A673 (cell line): ENCODE results near the gene C5orf15. TPM values are rescaled to one million over a fixed set of nuclear protein-coding genes. Genes with fewer than 3 reads are reported as not detected.

Experiments
- BruUV-seq: library from RNA; stranded (reverse); fragments of 400-500 nt; replicated peaks from 2 replicates; lab custom pipeline; 2021; lab: Mats Ljungman, UMichigan
- CTCF ChIA-PET: fragments of 300-600 bp; sonication (Branson Sonifier 250); formaldehyde crosslinking; loops from one replicate; lab custom pipeline; 2022; ENCODE audit warnings: antibody characterized with exemption; lab: Charles Lee
- POLR2A ChIA-PET: fragments of 300-600 bp; sonication (Branson Sonifier 250); formaldehyde crosslinking; loops from one replicate; lab custom pipeline; 2022; ENCODE audit warnings: antibody characterized with exemption; ENCODE audit not compliant: low non-redundant PET; lab: Charles Lee
- DNase-seq: peaks from one replicate; pipeline ENCODE4 v3.0.0-alpha.2; 2015; ENCODE audit warnings: low spot score
- H3K27ac ChIP-seq: fragments of 200-600 bp; sonication (generic); 2 replicates; pipeline ENCODE4 v1.5.1; 2016; ENCODE audit warnings: mixed run types, low read depth, mild to moderate bottlenecking, mixed read lengths, antibody characterized with exemption, low read length; ENCODE audit not compliant: poor library complexity, severe bottlenecking
- H3K27me3 ChIP-seq: fragments of 200-600 bp; sonication (generic); replicated peaks from 2 replicates; pipeline ENCODE4 v1.6.1; 2017; ENCODE audit warnings: mixed run types, low read depth, mild to moderate bottlenecking, mixed read lengths, antibody characterized with exemption, low read length; ENCODE audit not compliant: insufficient read depth, poor library complexity
- H3K36me3 ChIP-seq: fragments of 200-600 bp; sonication (generic); 2 replicates; pipeline ENCODE4 v1.6.1; 2016; ENCODE audit warnings: mixed run types, mild to moderate bottlenecking, mixed read lengths, antibody characterized with exemption, low read length; ENCODE audit not compliant: insufficient read depth, poor library complexity, severe bottlenecking
- H3K4me1 ChIP-seq: fragments of 200-600 bp; sonication (generic); 2 replicates; pipeline ENCODE4 v1.6.1; 2017; ENCODE audit warnings: mixed run types, mild to moderate bottlenecking, mixed read lengths, antibody characterized with exemption, low read length; ENCODE audit not compliant: insufficient read depth, poor library complexity, severe bottlenecking
- H3K4me3 ChIP-seq: fragments of 200-600 bp; sonication (generic); 2 replicates; pipeline ENCODE4 v1.5.1; 2016; ENCODE audit warnings: low read depth, mixed run types, mild to moderate bottlenecking, mixed read lengths, low read length; ENCODE audit not compliant: poor library complexity, severe bottlenecking
- H3K9me3 ChIP-seq: fragments of 200-600 bp; sonication (generic); 2 replicates; pipeline ENCODE4 v1.6.1; 2016; ENCODE audit warnings: mixed run types, low read depth, mild to moderate bottlenecking, mixed read lengths, antibody characterized with exemption, low read length; ENCODE audit not compliant: poor library complexity, severe bottlenecking
- CTCF ChIP-seq: fragments of 300-800, 200-600 bp; sonication (generic); conservative IDR thresholded peaks from 2 replicates; pipeline ENCODE4 v1.5.1; 2017; ENCODE audit warnings: low read depth, mild to moderate bottlenecking, antibody characterized with exemption, low read length, moderate library complexity, mixed read lengths
- EZH2 ChIP-seq: fragments of 200-600 bp; sonication (generic); IDR thresholded peaks from 2 replicates; pipeline ENCODE4 v1.6.1; 2017; ENCODE audit warnings: borderline replicate concordance, low read depth, mild to moderate bottlenecking, mixed read lengths, antibody characterized with exemption, low read length; ENCODE audit not compliant: poor library complexity, severe bottlenecking
- intact Hi-C: fragments of 100-400 bp; cut with micrococcal nuclease; formaldehyde crosslinking; loops from one replicate; pipeline ENCODE4 v1.10.0; 2022; ENCODE audit not compliant: unreplicated experiment
- total RNA-seq: library from RNA; stranded (reverse); gene quantifications from 2 replicates; pipeline ENCODE4 v1.2.3, GENCODE V29; 2021

Gene C5orf15
- total RNA-seq, 1 experiment from 2014 or later: 40.8 TPM

GRCh38 chr5:133910571-133910970 lies 57.9 kb downstream of the C5orf15 start:
- Histone ChIP-seq H3K4me1 (peaks cover 8% of the 10 kb centered on the region), H3K9me3 (no peaks in the 10 kb centered on the region), H3K4me3 (no peak overlapping the region), H3K36me3 (no peaks in the 10 kb centered on the region), H3K27me3 (no peaks in the 10 kb centered on the region), H3K27ac (no peak overlapping the region)
- BruUV-seq: no TSS peak
- POLR2A ChIA-PET: no interaction called here
- CTCF ChIA-PET: no interaction called here
- no peak for TF ChIP-seq CTCF
- TF ChIP-seq EZH2: no peak
- intact Hi-C loops: no loop called here
- no peak for DNase-seq

GRCh38 chr5:133909603-133910002 lies 58.8 kb downstream of the C5orf15 start:
- H3K27me3 ChIP-seq: no peaks in the 10 kb centered on the region
- H3K27ac ChIP-seq: no peak overlapping the region
- intact Hi-C loops: no loop called here
- CTCF ChIA-PET: no interaction called here
- H3K36me3 ChIP-seq: no peaks in the 10 kb centered on the region
- DNase-seq: no peak
- peaks cover 8% of the 10 kb centered on the region for H3K4me1 ChIP-seq
- H3K4me3 ChIP-seq: no peak overlapping the region
- no peak for TF ChIP-seq EZH2
- TF ChIP-seq CTCF: no peak
- POLR2A ChIA-PET: no interaction called here
- no TSS peak for BruUV-seq
- no peaks in the 10 kb centered on the region for H3K9me3 ChIP-seq

GRCh38 chr5:133907075-133907474 lies 61.4 kb downstream of the C5orf15 start:
- TF ChIP-seq EZH2 (no peak), CTCF (no peak)
- Histone ChIP-seq H3K4me3 (no peak overlapping the region), H3K27me3 (no peaks in the 10 kb centered on the region), H3K36me3 (no peaks in the 10 kb centered on the region), H3K9me3 (no peaks in the 10 kb centered on the region), H3K4me1 (peaks cover 16% of the 10 kb centered on the region), H3K27ac (no peak overlapping the region)
- POLR2A ChIA-PET: no interaction called here
- no peak for DNase-seq
- CTCF ChIA-PET: no interaction called here
- BruUV-seq: no TSS peak
- intact Hi-C loops: no loop called here
